Stimulated activated naive CD8-positive, alpha-beta T cell treated with anti-CD3 and anti-CD28 coated beads, Interleukin-15, amount 100 ng/mL, for 72 hours (primary cell): ENCODE results near the gene NEU4.
A peak's percentile ranks its signal among the peaks of the same experiment; 100 is the strongest.
"Not testable (repeated sequence)": the region's sequence is repeated elsewhere in the genome, so short reads cannot be mapped to it uniquely, and the experiment has no call there.

Source experiments
- ATAC-seq: fragments of 150-1000 bp; cut with Tn5 transposase; 2 replicates; pipeline ENCODE4 v1.10.0; 2021; ENCODE audit warnings: mild to moderate bottlenecking, moderate library complexity
- DNase-seq, 2 donors: peaks; one replicate each; pipeline ENCODE4 v3.0.0; 2021 to 2022
- H3K27ac Mint-ChIP-seq, 2 donors: one replicate each; pipeline ENCODE4 v1.8.0; 2022; ENCODE audit warnings: mild to moderate bottlenecking in 2 of 2, mixed read lengths in 2 of 2, moderate library complexity in 2 of 2
- H3K27me3 Mint-ChIP-seq: one replicate; pipeline ENCODE4 v1.8.0; 2022; ENCODE audit warnings: mixed read lengths
- H3K4me1 Mint-ChIP-seq: one replicate; pipeline ENCODE4 v1.8.0; 2022; ENCODE audit warnings: mild to moderate bottlenecking, mixed read lengths
- H3K4me3 Mint-ChIP-seq, 2 donors: one replicate each; pipeline ENCODE4 v1.8.0; 2022; ENCODE audit warnings: mild to moderate bottlenecking in 2 of 2, mixed read lengths in 2 of 2, moderate library complexity in 1 of 2
- H3K9me3 Mint-ChIP-seq, 2 donors: one replicate each; pipeline ENCODE4 v1.8.0; 2022; ENCODE audit warnings: mixed read lengths in 2 of 2

NEU4 gene

GRCh38 chr2:241791385-241791784 lies 17.6 kb upstream of the NEU4 start:
- DNase-seq, H3K27me3 Mint-ChIP-seq, ATAC-seq, H3K27ac Mint-ChIP-seq, H3K4me3 Mint-ChIP-seq: not testable (repeated sequence)
- peaks cover 12 to 34% of the 10 kb centered on the region in 2 donors for H3K9me3 Mint-ChIP-seq
- H3K4me1 Mint-ChIP-seq = peaks cover 27% of the 10 kb centered on the region

GRCh38 chr2:241793385-241793784 lies 15.6 kb upstream of the NEU4 start:
- no peak for ATAC-seq
- peaks cover 10% of the 10 kb centered on the region for H3K27me3 Mint-ChIP-seq
- H3K27ac Mint-ChIP-seq = peak overlapping the region in 1 of 2 donors; percentile 20
- peaks cover 12% of the 10 kb centered on the region for H3K4me1 Mint-ChIP-seq
- DNase-seq = no peak
- peaks cover 12 to 24% of the 10 kb centered on the region in 2 donors for H3K9me3 Mint-ChIP-seq
- H3K4me3 Mint-ChIP-seq = no peak overlapping the region

- Mint-ChIP-seq H3K27ac (no peak overlapping the region), H3K4me1 (peaks cover 2% of the 10 kb centered on the region), H3K27me3 (peaks cover 10% of the 10 kb centered on the region), H3K9me3 (peaks cover 12 to 15% of the 10 kb centered on the region in 2 donors), H3K4me3 (no peak overlapping the region)
- no peak for DNase-seq
- ATAC-seq = no peak
Observed at GRCh38 chr2:241794250-241794823, 14.7 kb upstream of the NEU4 start.

GRCh38 chr2:241795021-241795999 lies 13.7 kb upstream of the NEU4 start:
- H3K4me1 Mint-ChIP-seq = no peaks in the 10 kb centered on the region
- DNase-seq (no peak), ATAC-seq (no peak)
- H3K27me3 Mint-ChIP-seq = peaks cover 8% of the 10 kb centered on the region
- H3K27ac Mint-ChIP-seq = no peak overlapping the region
- H3K4me3 Mint-ChIP-seq = no peak overlapping the region
- peaks cover 8 to 10% of the 10 kb centered on the region in 2 donors for H3K9me3 Mint-ChIP-seq

GRCh38 chr2:241796209-241796608 lies 12.8 kb upstream of the NEU4 start:
- ATAC-seq (no peak), DNase-seq (no peak)
- Mint-ChIP-seq H3K4me3 (no peak overlapping the region), H3K27ac (peak overlapping the region in 1 of 2 donors; percentile 29), H3K9me3 (peaks cover 0 to under 1% of the 10 kb centered on the region in 2 donors), H3K27me3 (peaks cover 6% of the 10 kb centered on the region), H3K4me1 (no peaks in the 10 kb centered on the region)

- H3K4me1 Mint-ChIP-seq = no peaks in the 10 kb centered on the region
- no peak overlapping the region for H3K4me3 Mint-ChIP-seq
- DNase-seq (no peak), ATAC-seq (peak; percentile 25)
- no peak overlapping the region for H3K27ac Mint-ChIP-seq
- H3K27me3 Mint-ChIP-seq = peaks cover 10% of the 10 kb centered on the region
- no peaks in the 10 kb centered on the region for H3K9me3 Mint-ChIP-seq
Observed at GRCh38 chr2:241796610-241797138, 12.3 kb upstream of the NEU4 start.

GRCh38 chr2:241797441-241798080 lies 11.4 kb upstream of the NEU4 start:
- Mint-ChIP-seq H3K9me3 (no peaks in the 10 kb centered on the region), H3K4me3 (no peak overlapping the region), H3K4me1 (no peaks in the 10 kb centered on the region), H3K27me3 (peaks cover 15% of the 10 kb centered on the region), H3K27ac (no peak overlapping the region)
- ATAC-seq (no peak), DNase-seq (no peak)

- Mint-ChIP-seq H3K27ac (no peak overlapping the region), H3K27me3 (peaks cover 18% of the 10 kb centered on the region), H3K9me3 (no peaks in the 10 kb centered on the region), H3K4me1 (peaks cover 2% of the 10 kb centered on the region), H3K4me3 (no peak overlapping the region)
- ATAC-seq (no peak), DNase-seq (no peak)
Observed at GRCh38 chr2:241798081-241798630, 10.8 kb upstream of the NEU4 start.

GRCh38 chr2:241798631-241799521 lies 10.1 kb upstream of the NEU4 start:
- Mint-ChIP-seq H3K4me1 (peaks cover 6% of the 10 kb centered on the region), H3K9me3 (no peaks in the 10 kb centered on the region), H3K27me3 (peaks cover 24% of the 10 kb centered on the region), H3K27ac (no peak overlapping the region), H3K4me3 (no peak overlapping the region)
- ATAC-seq (no peak), DNase-seq (no peak)

- H3K27ac Mint-ChIP-seq = peak overlapping the region in 1 of 2 donors; percentile 84
- DNase-seq = no peak
- peaks cover 12% of the 10 kb centered on the region for H3K4me1 Mint-ChIP-seq
- no peak for ATAC-seq
- peaks cover 28% of the 10 kb centered on the region for H3K27me3 Mint-ChIP-seq
- no peaks in the 10 kb centered on the region for H3K9me3 Mint-ChIP-seq
- H3K4me3 Mint-ChIP-seq = no peak overlapping the region
Observed at GRCh38 chr2:241799522-241800197, 9.3 kb upstream of the NEU4 start.

- Mint-ChIP-seq H3K27me3 (peaks cover 32% of the 10 kb centered on the region), H3K27ac (peak overlapping the region in 1 of 2 donors; percentile 84), H3K4me1 (peaks cover 17% of the 10 kb centered on the region)
- DNase-seq, ATAC-seq, H3K4me3 Mint-ChIP-seq, H3K9me3 Mint-ChIP-seq: not testable (repeated sequence)
Observed at GRCh38 chr2:241800198-241800903, 8.6 kb upstream of the NEU4 start.

GRCh38 chr2:241801611-241802420 lies 7.2 kb upstream of the NEU4 start:
- Mint-ChIP-seq H3K9me3 (no peaks in the 10 kb centered on the region), H3K4me1 (peaks cover 17% of the 10 kb centered on the region), H3K27me3 (peaks cover 32% of the 10 kb centered on the region), H3K27ac (no peak overlapping the region), H3K4me3 (no peak overlapping the region)
- ATAC-seq (no peak), DNase-seq (no peak)
